ENCODE data around the gene TMCO4.
"Not testable (repeated sequence)": the region's sequence is repeated elsewhere in the genome, so short reads cannot be mapped to it uniquely, and the experiment has no call there.

TMCO4 gene

GRCh38 chr1:19799230-19800075, at the start of gene TMCO4:
Gene TMCO4 (minus strand): TSS chr1:19799916. CDS start chr1:19780758, 19,158 bp downstream.
- Histone ChIP-seq H3K27me3 (ENCODE audit: insufficient read depth, low read length, poor library complexity, severe bottlenecking) (no peaks in the 10 kb centered on the region), H3K9ac (ENCODE audit: low read depth, low read length, poor library complexity, severe bottlenecking) (peak within 1 kb of the TSS; percentile 85), H3K9me3 (ENCODE audit: insufficient read depth, low read depth, low read length) (no peaks in the 10 kb centered on the region), H3K4me2 (ENCODE audit: low read depth, low read length, poor library complexity, severe bottlenecking) (peak within 1 kb of the TSS; percentile 80), H3K9me2 (replicated peaks; ENCODE audit: low read depth, low read length) (no peaks in the 10 kb centered on the region), H3K36me3 (ENCODE audit: insufficient read depth, low read length) (no peaks in the 10 kb centered on the region), H3K4me3 (ENCODE audit: low read length, poor library complexity, severe bottlenecking) (peak within 1 kb of the TSS; percentile 84), H3K79me2 (ENCODE audit: insufficient read depth, low read length) (no peaks in the 10 kb centered on the region; the same call in 1 of the 2 replicates), H2AFZ (ENCODE audit: low read length) (peak within 1 kb of the TSS; percentile 85), H3F3A (ENCODE audit: low read depth) (no peaks in the 10 kb centered on the region), H4K20me1 (ENCODE audit: insufficient read depth, low read length, poor library complexity, severe bottlenecking) (no peaks in the 10 kb centered on the region), H3K4me1 (ENCODE audit: insufficient read depth, low read length, poor library complexity, severe bottlenecking) (peaks cover 12% of the 10 kb centered on the region)
- TF ChIP-seq EZH2phosphoT487 (IDR thresholded peaks at IDR 0.05; ENCODE audit: borderline replicate concordance) (no peak), CTCF (conservative IDR thresholded peaks at IDR 0.05; ENCODE audit: low read length) (peak; percentile 37)

- H3K9ac ChIP-seq (ENCODE audit: low read depth, low read length, poor library complexity, severe bottlenecking); H3K9me3 ChIP-seq (ENCODE audit: insufficient read depth, low read depth, low read length); H4K20me1 ChIP-seq (ENCODE audit: insufficient read depth, low read length, poor library complexity, severe bottlenecking): not testable (repeated sequence)
These were observed 49.6 kb upstream of the TMCO4 start for GRCh38 chr1:19849307-19849706.

GRCh38 chr1:19847334-19847733, 47.6 kb upstream of the TMCO4 start:
- H2AFZ ChIP-seq (ENCODE audit: low read length); H3K4me2 ChIP-seq (ENCODE audit: low read depth, low read length, poor library complexity, severe bottlenecking); H4K20me1 ChIP-seq (ENCODE audit: insufficient read depth, low read length, poor library complexity, severe bottlenecking); H3F3A ChIP-seq (ENCODE audit: low read depth); H3K36me3 ChIP-seq (ENCODE audit: insufficient read depth, low read length); H3K4me3 ChIP-seq (ENCODE audit: low read length, poor library complexity, severe bottlenecking); H3K4me1 ChIP-seq (ENCODE audit: insufficient read depth, low read length, poor library complexity, severe bottlenecking); H3K9me2 ChIP-seq (replicated peaks; ENCODE audit: low read depth, low read length); H3K27me3 ChIP-seq (ENCODE audit: insufficient read depth, low read length, poor library complexity, severe bottlenecking); H3K9ac ChIP-seq (ENCODE audit: low read depth, low read length, poor library complexity, severe bottlenecking); H3K9me3 ChIP-seq (ENCODE audit: insufficient read depth, low read depth, low read length); H3K79me2 ChIP-seq (ENCODE audit: insufficient read depth, low read length): not testable (repeated sequence)

More at GRCh38 chr1:19849307-19849706, 49.6 kb upstream of the TMCO4 start:
- not testable (repeated sequence) for H3K79me2 ChIP-seq (ENCODE audit: insufficient read depth, low read length); H3F3A ChIP-seq (ENCODE audit: low read depth); H3K4me2 ChIP-seq (ENCODE audit: low read depth, low read length, poor library complexity, severe bottlenecking); H2AFZ ChIP-seq (ENCODE audit: low read length); H3K4me1 ChIP-seq (ENCODE audit: insufficient read depth, low read length, poor library complexity, severe bottlenecking); H3K36me3 ChIP-seq (ENCODE audit: insufficient read depth, low read length); H3K9me2 ChIP-seq (replicated peaks; ENCODE audit: low read depth, low read length); H3K27me3 ChIP-seq (ENCODE audit: insufficient read depth, low read length, poor library complexity, severe bottlenecking); H3K4me3 ChIP-seq (ENCODE audit: low read length, poor library complexity, severe bottlenecking)

- no peaks in the 10 kb centered on the region for H3K4me1 ChIP-seq (ENCODE audit: insufficient read depth, low read length, poor library complexity, severe bottlenecking)
- H3K4me3 ChIP-seq (ENCODE audit: low read length, poor library complexity, severe bottlenecking) = no peak overlapping the region
These were observed 46.6 kb upstream of the TMCO4 start for GRCh38 chr1:19846338-19846737.

More at GRCh38 chr1:19846338-19846737, 46.6 kb upstream of the TMCO4 start:
- no peak overlapping the region for H3K4me2 ChIP-seq (ENCODE audit: low read depth, low read length, poor library complexity, severe bottlenecking)
- no peaks in the 10 kb centered on the region for H4K20me1 ChIP-seq (ENCODE audit: insufficient read depth, low read length, poor library complexity, severe bottlenecking)
- TF ChIP-seq CTCF (conservative IDR thresholded peaks at IDR 0.05; ENCODE audit: low read length) (no peak), EZH2phosphoT487 (IDR thresholded peaks at IDR 0.05; ENCODE audit: borderline replicate concordance) (no peak)
- H3F3A ChIP-seq (ENCODE audit: low read depth) = no peaks in the 10 kb centered on the region
- H3K27me3 ChIP-seq (ENCODE audit: insufficient read depth, low read length, poor library complexity, severe bottlenecking) = no peaks in the 10 kb centered on the region
- H3K79me2 ChIP-seq (ENCODE audit: insufficient read depth, low read length) = no peaks in the 10 kb centered on the region
- no peaks in the 10 kb centered on the region for H3K36me3 ChIP-seq (ENCODE audit: insufficient read depth, low read length)
- no peak overlapping the region for H3K9ac ChIP-seq (ENCODE audit: low read depth, low read length, poor library complexity, severe bottlenecking)
- H3K9me3 ChIP-seq (ENCODE audit: insufficient read depth, low read depth, low read length) = no peaks in the 10 kb centered on the region
- no peaks in the 10 kb centered on the region for H3K9me2 ChIP-seq (replicated peaks; ENCODE audit: low read depth, low read length)
- H2AFZ ChIP-seq (ENCODE audit: low read length) = no peak overlapping the region
